ENCODE measurements around the gene TP53I11.

GRCh38 chr11:44885065-44885810 is 65.4 kb downstream of the TP53I11 start:
- TF ChIP-seq POLR2A (IDR thresholded peaks at IDR 0.05; ENCODE audit: low read length) (no peak), GATA1 (IDR thresholded peaks at IDR 0.05; ENCODE audit: low read depth, low read length) (no peak)
